Measurements from ENCODE around the gene ST14.

The ST14 gene

GRCh38 chr11:130215531-130216220 lies 56.1 kb downstream of the ST14 start:
- intact Hi-C loops (cut with DNase I; ENCODE audit: low total_unique reads) = loop anchor here (10.0 kb wide), 2 partner anchors 169 to 709 kb away; no protein-coding TSS in a partner anchor
- TF ChIP-seq CTCF (IDR thresholded peaks at IDR 0.05) = no peak
- Histone ChIP-seq H3K9me3 (no peaks in the 10 kb centered on the region), H3K36me3 (no peaks in the 10 kb centered on the region), H3K27me3 (peaks cover 0 to 19% of the 10 kb centered on the region in 2 donors), H3K4me3 (no peak overlapping the region), H3K4me1 (peaks cover 0 to 7% (median 2%) of the 10 kb centered on the region in 4 donors), H3K27ac (no peak overlapping the region)
- DNase-seq = no peak

GRCh38 chr11:130216221-130216550 lies 56.6 kb downstream of the ST14 start:
- Histone ChIP-seq H3K4me3 (no peak overlapping the region), H3K9me3 (no peaks in the 10 kb centered on the region), H3K27me3 (peaks cover 0 to 19% of the 10 kb centered on the region in 2 donors), H3K36me3 (no peaks in the 10 kb centered on the region), H3K27ac (no peak overlapping the region), H3K4me1 (peaks cover 0 to 7% (median 2%) of the 10 kb centered on the region in 4 donors)
- intact Hi-C loops (cut with DNase I; ENCODE audit: low total_unique reads) = loop anchor here (10.0 kb wide), 2 partner anchors 169 to 709 kb away; no protein-coding TSS in a partner anchor
- no peak for TF ChIP-seq CTCF (IDR thresholded peaks at IDR 0.05)
- no peak for DNase-seq

- intact Hi-C loops (cut with DNase I; ENCODE audit: low total_unique reads) = loop anchor here (10.0 kb wide), 2 partner anchors 168 to 708 kb away; no protein-coding TSS in a partner anchor
Observed at GRCh38 chr11:130216591-130217132, 57.1 kb downstream of the ST14 start.

GRCh38 chr11:130217133-130218031 lies 57.8 kb downstream of the ST14 start:
- no peak for DNase-seq
- Histone ChIP-seq H3K27ac (no peak overlapping the region), H3K9me3 (no peaks in the 10 kb centered on the region), H3K4me3 (no peak overlapping the region), H3K4me1 (peaks cover 0 to 7% (median 2%) of the 10 kb centered on the region in 4 donors), H3K36me3 (no peaks in the 10 kb centered on the region), H3K27me3 (peaks cover 0 to 13% of the 10 kb centered on the region in 2 donors)
- intact Hi-C loops (cut with DNase I; ENCODE audit: low total_unique reads) = loop anchor here (10.0 kb wide), 2 partner anchors 167 to 707 kb away; no protein-coding TSS in a partner anchor
- TF ChIP-seq CTCF (IDR thresholded peaks at IDR 0.05) = no peak

More at GRCh38 chr11:130216591-130217132, 57.1 kb downstream of the ST14 start:
- no peaks in the 10 kb centered on the region for H3K36me3 ChIP-seq
- H3K4me3 ChIP-seq = no peak overlapping the region
- TF ChIP-seq CTCF (IDR thresholded peaks at IDR 0.05) = no peak
- H3K4me1 ChIP-seq = peaks cover 0 to 7% (median 2%) of the 10 kb centered on the region in 4 donors
- H3K9me3 ChIP-seq = no peaks in the 10 kb centered on the region
- H3K27me3 ChIP-seq = peaks cover 0 to 19% of the 10 kb centered on the region in 2 donors
- no peak for DNase-seq
- no peak overlapping the region for H3K27ac ChIP-seq

GRCh38 chr11:130218501-130219070 lies 59.0 kb downstream of the ST14 start:
- no peak for DNase-seq
- H3K36me3 ChIP-seq = no peaks in the 10 kb centered on the region
- H3K27me3 ChIP-seq = peaks cover 0 to 8% of the 10 kb centered on the region in 2 donors
- no peaks in the 10 kb centered on the region for H3K9me3 ChIP-seq
- TF ChIP-seq CTCF (IDR thresholded peaks at IDR 0.05) = no peak
- H3K4me1 ChIP-seq = no peaks in the 10 kb centered on the region
- intact Hi-C loops (cut with DNase I; ENCODE audit: low total_unique reads) = loop anchor here (10.0 kb wide), 2 partner anchors 166 to 706 kb away; no protein-coding TSS in a partner anchor
- H3K4me3 ChIP-seq = no peak overlapping the region
- no peak overlapping the region for H3K27ac ChIP-seq
